GM19397 (cell line): Measurements from ENCODE around the gene APOL5.

Experiments used
- ATAC-seq: cut with Tn5 transposase; IDR thresholded peaks from one replicate; pipeline ENCODE4 v1.9.1; 2021; ENCODE audit warnings: mild to moderate bottlenecking, moderate library complexity; ENCODE audit not compliant: unreplicated experiment

APOL5 gene

GRCh38 chr22:35739931-35740380 is 22.3 kb downstream of the APOL5 start:
- no peak for ATAC-seq

GRCh38 chr22:35740616-35741015 is 22.9 kb downstream of the APOL5 start:
- no peak for ATAC-seq

- no peak for ATAC-seq
Observed at GRCh38 chr22:35742342-35743100, 24.8 kb downstream of the APOL5 start.

GRCh38 chr22:35743326-35743860 is 25.7 kb downstream of the APOL5 start:
- ATAC-seq = no peak

GRCh38 chr22:35746248-35746647 is 28.6 kb downstream of the APOL5 start:
- no peak for ATAC-seq

- no peak for ATAC-seq
Observed at GRCh38 chr22:35746946-35747703, 29.5 kb downstream of the APOL5 start.

- ATAC-seq = peak; percentile 74
Observed at GRCh38 chr22:35749808-35750207, 32.1 kb downstream of the APOL5 start.

GRCh38 chr22:35752006-35752862 is 34.6 kb downstream of the APOL5 start:
- no peak for ATAC-seq

GRCh38 chr22:35752863-35753189 is 35.2 kb downstream of the APOL5 start:
- ATAC-seq = no peak

- no peak for ATAC-seq
Observed at GRCh38 chr22:35754761-35755160, 37.1 kb downstream of the APOL5 start.

- ATAC-seq = no peak
Observed at GRCh38 chr22:35756722-35757121, 39.0 kb downstream of the APOL5 start.

- no peak for ATAC-seq
Observed at GRCh38 chr22:35758394-35758793, 40.7 kb downstream of the APOL5 start.

- no peak for ATAC-seq
Observed at GRCh38 chr22:35761037-35761436, 43.4 kb downstream of the APOL5 start.

- no peak for ATAC-seq
Observed at GRCh38 chr22:35766654-35767580, 49.2 kb downstream of the APOL5 start.

GRCh38 chr22:35769974-35770373 is 52.3 kb downstream of the APOL5 start:
- no peak for ATAC-seq

- ATAC-seq = no peak
Observed at GRCh38 chr22:35775339-35775738, 57.7 kb downstream of the APOL5 start.

GRCh38 chr22:35777335-35777975 is 59.8 kb downstream of the APOL5 start:
- ATAC-seq = no peak
